Naive B cell (primary cell): ENCODE data around the gene PRX. TPM values are rescaled to one million over a fixed set of nuclear protein-coding genes. Genes with fewer than 3 reads are reported as not detected.
"Not testable (repeated sequence)": the region's sequence is repeated elsewhere in the genome, so short reads cannot be mapped to it uniquely, and the experiment has no call there.

Experiments used
- ATAC-seq, 2 donors: fragments of 150-1000 bp; cut with Tn5 transposase; 2 replicates each; pipeline ENCODE4 v1.10.0; 2021; ENCODE audit warnings: low read depth in 2 of 2, mild to moderate bottlenecking in 2 of 2, moderate library complexity in 2 of 2
- DNase-seq: peaks from one replicate; pipeline ENCODE4 v3.0.0; 2022
- H3K27ac Mint-ChIP-seq, 6 donors: one replicate each; pipeline ENCODE4 v1.8.0; 2020 to 2022; ENCODE audit warnings: mild to moderate bottlenecking in 6 of 6, mixed read lengths in 6 of 6, moderate library complexity in 5 of 6, inconsistent platforms in 2 of 6
- H3K27me3 Mint-ChIP-seq, 3 donors: one replicate each; pipeline ENCODE4 v1.8.0; 2021 to 2022; ENCODE audit warnings: mixed read lengths in 3 of 3, mild to moderate bottlenecking in 1 of 3
- H3K36me3 Mint-ChIP-seq, 2 donors: one replicate each; pipeline ENCODE4 v1.8.0; 2020 to 2022; ENCODE audit warnings: mixed read lengths in 2 of 2, inconsistent platforms in 1 of 2, mild to moderate bottlenecking in 1 of 2
- H3K4me1 Mint-ChIP-seq, 3 donors: one replicate each; pipeline ENCODE4 v1.8.0; 2020 to 2022; ENCODE audit warnings: mixed read lengths in 3 of 3, inconsistent platforms in 1 of 3, mild to moderate bottlenecking in 1 of 3, moderate library complexity in 1 of 3
- H3K4me3 Mint-ChIP-seq, 8 donors: one replicate each; pipeline ENCODE4 v1.8.0; 2020 to 2022; ENCODE audit warnings: mild to moderate bottlenecking in 8 of 8, mixed read lengths in 8 of 8, moderate library complexity in 8 of 8, inconsistent platforms in 2 of 8
- H3K9me3 Mint-ChIP-seq, 7 donors: one replicate each; pipeline ENCODE4 v1.8.0; 2020 to 2022; ENCODE audit warnings: mixed read lengths in 7 of 7, mild to moderate bottlenecking in 5 of 7, inconsistent platforms in 2 of 7, moderate library complexity in 1 of 7
- polyA plus RNA-seq, 6 donors: library from polyadenylated mRNA; unstranded; fragments of 300-500 nt; fragmentation: Illumina TruSeq; gene quantifications; one replicate each; pipeline ENCODE4 v1.2.3, GENCODE V29; 2021; ENCODE audit warnings: low read depth in 6 of 6

Gene PRX, protein sequence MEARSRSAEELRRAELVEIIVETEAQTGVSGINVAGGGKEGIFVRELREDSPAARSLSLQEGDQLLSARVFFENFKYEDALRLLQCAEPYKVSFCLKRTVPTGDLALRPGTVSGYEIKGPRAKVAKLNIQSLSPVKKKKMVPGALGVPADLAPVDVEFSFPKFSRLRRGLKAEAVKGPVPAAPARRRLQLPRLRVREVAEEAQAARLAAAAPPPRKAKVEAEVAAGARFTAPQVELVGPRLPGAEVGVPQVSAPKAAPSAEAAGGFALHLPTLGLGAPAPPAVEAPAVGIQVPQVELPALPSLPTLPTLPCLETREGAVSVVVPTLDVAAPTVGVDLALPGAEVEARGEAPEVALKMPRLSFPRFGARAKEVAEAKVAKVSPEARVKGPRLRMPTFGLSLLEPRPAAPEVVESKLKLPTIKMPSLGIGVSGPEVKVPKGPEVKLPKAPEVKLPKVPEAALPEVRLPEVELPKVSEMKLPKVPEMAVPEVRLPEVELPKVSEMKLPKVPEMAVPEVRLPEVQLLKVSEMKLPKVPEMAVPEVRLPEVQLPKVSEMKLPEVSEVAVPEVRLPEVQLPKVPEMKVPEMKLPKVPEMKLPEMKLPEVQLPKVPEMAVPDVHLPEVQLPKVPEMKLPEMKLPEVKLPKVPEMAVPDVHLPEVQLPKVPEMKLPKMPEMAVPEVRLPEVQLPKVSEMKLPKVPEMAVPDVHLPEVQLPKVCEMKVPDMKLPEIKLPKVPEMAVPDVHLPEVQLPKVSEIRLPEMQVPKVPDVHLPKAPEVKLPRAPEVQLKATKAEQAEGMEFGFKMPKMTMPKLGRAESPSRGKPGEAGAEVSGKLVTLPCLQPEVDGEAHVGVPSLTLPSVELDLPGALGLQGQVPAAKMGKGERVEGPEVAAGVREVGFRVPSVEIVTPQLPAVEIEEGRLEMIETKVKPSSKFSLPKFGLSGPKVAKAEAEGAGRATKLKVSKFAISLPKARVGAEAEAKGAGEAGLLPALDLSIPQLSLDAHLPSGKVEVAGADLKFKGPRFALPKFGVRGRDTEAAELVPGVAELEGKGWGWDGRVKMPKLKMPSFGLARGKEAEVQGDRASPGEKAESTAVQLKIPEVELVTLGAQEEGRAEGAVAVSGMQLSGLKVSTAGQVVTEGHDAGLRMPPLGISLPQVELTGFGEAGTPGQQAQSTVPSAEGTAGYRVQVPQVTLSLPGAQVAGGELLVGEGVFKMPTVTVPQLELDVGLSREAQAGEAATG (N-terminal part only)
- under 1 TPM in 4 of 6 donors, not detected in 2; 0.05 to 0.38 (median 0.23) TPM for polyA plus RNA-seq

DNA sequence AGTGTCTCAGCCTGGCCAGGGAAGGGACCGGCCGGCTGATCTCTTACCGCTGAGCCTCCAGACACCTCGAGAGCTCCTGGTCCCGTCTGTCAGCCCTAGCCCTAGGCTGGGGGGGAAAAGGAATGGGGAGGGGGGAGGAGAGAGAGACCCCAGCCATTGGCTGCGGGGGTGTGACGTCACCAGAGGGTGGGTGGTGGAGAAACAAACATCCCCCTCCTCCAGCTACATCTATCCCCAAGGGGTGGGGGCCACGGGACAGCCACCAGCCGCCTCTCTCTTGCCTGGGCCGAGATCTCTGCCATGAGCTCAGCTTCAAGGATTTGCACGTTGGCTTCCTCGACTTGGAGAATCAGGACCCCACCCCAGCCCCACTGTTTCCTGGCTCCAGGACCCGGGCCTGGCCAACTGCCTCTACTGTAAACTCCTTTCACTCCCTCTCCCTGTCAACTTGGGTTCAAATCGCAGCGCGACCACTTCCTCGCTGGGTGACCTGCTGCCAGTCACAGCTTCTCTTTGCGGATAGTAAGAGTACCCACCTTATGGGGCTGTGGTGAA, at the start of gene PRX:
Gene PRX (minus strand): TSS at position 88 of the 555 bp plus-strand sequence. CDS start 5,446 bp downstream, outside the sequence.
- DNase-seq (no peak), ATAC-seq (no peak)
- Mint-ChIP-seq H3K27me3 (peaks cover 0 to 25% (median 14%) of the 10 kb centered on the region in 3 donors), H3K27ac (peak within 1 kb of the TSS in 2 of 6 donors; percentile 19 to 56), H3K4me1 (peaks cover 6 to 19% (median 12%) of the 10 kb centered on the region in 3 donors), H3K9me3 (no peaks in the 10 kb centered on the region), H3K36me3 (no peaks in the 10 kb centered on the region), H3K4me3 (peak within 1 kb of the TSS in 1 of 8 donors; percentile 3)

DNA sequence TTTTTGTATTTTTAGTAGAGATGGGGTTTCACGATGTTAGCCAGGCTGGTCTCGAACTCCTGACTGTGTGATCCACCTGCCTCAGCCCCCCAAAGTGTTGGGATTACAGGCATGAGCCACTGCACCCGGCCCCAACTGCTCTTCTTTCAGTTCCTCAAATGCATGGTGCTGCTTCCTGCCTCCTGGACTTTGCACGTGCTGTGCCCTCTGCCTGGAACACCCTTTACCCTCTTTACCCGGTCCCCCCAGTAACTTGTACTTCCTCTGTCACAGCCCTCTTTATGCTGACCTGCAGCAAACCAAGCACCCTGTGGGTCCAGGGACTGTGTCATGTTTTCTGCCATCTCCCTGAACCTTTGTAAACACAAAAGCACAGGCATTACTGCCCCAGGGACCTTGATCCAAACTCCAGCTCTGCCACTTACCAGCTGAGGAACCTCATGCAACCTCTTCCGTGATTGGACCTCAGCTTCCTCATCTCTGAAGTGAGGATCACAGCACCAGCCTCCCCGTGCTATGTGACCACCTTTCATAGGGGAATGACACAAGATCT, 48.6 kb upstream of the PRX start:
- H3K36me3 Mint-ChIP-seq: peaks cover 0 to 6% of the 10 kb centered on the region in 2 donors
- peaks cover 0 to 5% (median 0%) of the 10 kb centered on the region in 7 donors for H3K9me3 Mint-ChIP-seq
- peaks cover 5 to 11% (median 7%) of the 10 kb centered on the region in 3 donors for H3K27me3 Mint-ChIP-seq
- peak; percentile 17 for DNase-seq
- peak overlapping the region in 3 of 8 donors; percentile 32 to 62 (median 62) for H3K4me3 Mint-ChIP-seq
- H3K27ac Mint-ChIP-seq: peak overlapping the region in 3 of 6 donors; percentile 57 to 80 (median 63)
- ATAC-seq: no peak
- H3K4me1 Mint-ChIP-seq: peaks cover 35 to 45% (median 39%) of the 10 kb centered on the region in 3 donors

DNA sequence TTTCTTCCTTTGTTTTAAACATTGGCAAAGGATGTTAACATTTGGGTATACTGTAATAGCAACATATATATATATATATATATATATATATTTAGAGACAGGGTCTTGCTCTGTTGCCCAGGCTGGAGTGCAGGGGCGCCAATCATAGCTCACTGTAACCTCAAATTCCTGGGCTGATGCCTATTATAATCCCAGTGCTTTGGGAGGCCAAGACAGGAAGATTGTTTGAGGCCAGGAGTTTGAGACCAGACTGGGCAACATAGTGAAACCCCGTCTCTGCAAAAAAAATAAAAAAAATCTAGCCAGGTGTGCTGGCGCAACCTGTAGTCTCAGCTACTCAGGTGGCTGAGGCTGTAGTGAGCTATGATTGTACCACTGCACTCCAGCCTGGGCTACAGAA, 47.0 kb upstream of the PRX start:
- ATAC-seq: no peak
- Mint-ChIP-seq H3K9me3 (peaks cover 0 to 4% (median 0%) of the 10 kb centered on the region in 7 donors), H3K4me1 (peaks cover 21 to 29% (median 24%) of the 10 kb centered on the region in 3 donors), H3K27me3 (no peaks in the 10 kb centered on the region), H3K27ac (no peak overlapping the region), H3K36me3 (no peaks in the 10 kb centered on the region), H3K4me3 (no peak overlapping the region)
- no peak for DNase-seq

DNA sequence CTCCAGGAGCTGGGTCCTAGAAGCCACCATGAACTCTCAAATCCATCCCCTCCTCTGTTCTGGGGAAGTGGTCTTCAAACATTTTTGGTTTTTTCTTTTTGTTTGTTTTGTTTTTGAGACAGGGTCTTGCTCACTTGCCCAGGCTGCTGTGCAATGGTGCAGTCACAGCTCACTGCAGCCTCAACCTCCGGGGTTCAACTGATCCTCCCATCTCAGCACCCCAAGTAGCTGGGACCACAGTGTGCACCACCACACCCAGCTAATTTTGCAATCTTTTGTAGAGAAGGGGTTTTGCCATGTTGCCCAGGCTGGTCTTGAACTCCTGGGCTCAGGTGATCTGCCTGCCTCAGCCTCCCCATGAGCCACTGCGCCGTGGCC, 45.4 kb upstream of the PRX start:
- DNase-seq (no peak), ATAC-seq (no peak)
- peaks cover 14 to 19% (median 15%) of the 10 kb centered on the region in 3 donors for H3K4me1 Mint-ChIP-seq
- H3K36me3 Mint-ChIP-seq: no peaks in the 10 kb centered on the region
- H3K27ac Mint-ChIP-seq: no peak overlapping the region
- peaks cover 0 to 4% (median 0%) of the 10 kb centered on the region in 7 donors for H3K9me3 Mint-ChIP-seq
- H3K27me3 Mint-ChIP-seq: no peaks in the 10 kb centered on the region
- no peak overlapping the region for H3K4me3 Mint-ChIP-seq

DNA sequence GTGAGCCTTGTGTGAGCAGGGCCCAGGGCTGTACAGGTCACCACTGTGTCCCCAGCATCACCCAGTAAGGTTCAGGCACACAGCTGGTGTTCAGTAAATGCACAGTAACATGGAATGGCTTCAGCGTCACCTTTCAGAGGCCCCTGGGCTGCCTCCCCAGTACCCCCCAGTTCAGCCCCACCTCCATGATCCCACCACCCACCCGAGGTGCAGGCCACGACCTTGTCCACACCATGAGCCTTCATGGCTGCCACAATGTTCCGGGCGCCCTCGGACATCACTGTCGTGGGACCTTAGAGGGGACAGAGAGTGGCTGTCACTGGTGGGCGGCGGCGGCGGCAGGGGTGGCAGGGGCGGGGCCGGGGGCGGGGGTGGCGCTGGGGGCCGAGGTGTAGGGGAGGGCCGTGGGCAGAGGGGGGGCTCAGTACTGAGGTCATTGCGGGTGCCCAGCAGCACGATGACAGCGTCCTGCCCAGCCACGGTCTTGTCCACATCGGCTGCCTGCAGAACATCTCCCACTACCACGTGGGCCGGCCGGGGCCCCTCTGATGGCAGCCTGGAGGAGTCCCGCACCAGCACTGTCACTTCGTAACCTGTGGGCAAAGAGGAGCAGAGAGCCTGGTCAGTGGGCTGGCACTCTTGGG, 44.9 kb upstream of the PRX start:
- ATAC-seq: no peak
- H3K4me1 Mint-ChIP-seq: peaks cover 14 to 18% (median 15%) of the 10 kb centered on the region in 3 donors
- H3K36me3 Mint-ChIP-seq: no peaks in the 10 kb centered on the region
- H3K4me3 Mint-ChIP-seq: no peak overlapping the region
- no peak for DNase-seq
- peaks cover 0 to 4% (median 0%) of the 10 kb centered on the region in 7 donors for H3K9me3 Mint-ChIP-seq
- no peak overlapping the region for H3K27ac Mint-ChIP-seq
- no peaks in the 10 kb centered on the region for H3K27me3 Mint-ChIP-seq

DNA sequence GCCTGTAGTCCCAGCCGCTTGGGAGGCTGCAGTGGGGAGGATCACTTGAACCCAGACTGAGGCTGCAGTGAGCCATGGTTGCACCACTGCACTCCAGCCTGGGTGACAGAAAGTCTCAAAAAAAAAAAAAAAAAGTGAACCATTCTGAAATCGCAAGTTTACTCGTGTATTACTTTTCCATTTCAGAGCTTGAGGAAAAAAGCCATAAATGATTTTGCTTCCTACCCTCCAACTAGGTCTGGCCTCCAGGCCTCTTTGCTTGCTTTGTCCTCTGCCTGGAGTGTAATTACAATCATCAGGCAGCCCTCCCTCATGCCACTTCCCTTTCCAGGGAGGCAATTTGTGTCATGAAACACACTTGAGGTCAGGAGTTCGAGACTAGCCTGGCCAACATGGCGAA, 43.9 kb upstream of the PRX start:
- DNase-seq (no peak), ATAC-seq (no peak)
- H3K4me3 Mint-ChIP-seq: no peak overlapping the region
- H3K4me1 Mint-ChIP-seq: peaks cover 11 to 16% (median 13%) of the 10 kb centered on the region in 3 donors
- H3K27ac Mint-ChIP-seq: peak overlapping the region in 2 of 6 donors; percentile 36 to 44
- H3K36me3 Mint-ChIP-seq: no peaks in the 10 kb centered on the region
- peaks cover 0 to 4% (median 0%) of the 10 kb centered on the region in 7 donors for H3K9me3 Mint-ChIP-seq
- peaks cover 0 to 1% (median 0%) of the 10 kb centered on the region in 3 donors for H3K27me3 Mint-ChIP-seq

DNA sequence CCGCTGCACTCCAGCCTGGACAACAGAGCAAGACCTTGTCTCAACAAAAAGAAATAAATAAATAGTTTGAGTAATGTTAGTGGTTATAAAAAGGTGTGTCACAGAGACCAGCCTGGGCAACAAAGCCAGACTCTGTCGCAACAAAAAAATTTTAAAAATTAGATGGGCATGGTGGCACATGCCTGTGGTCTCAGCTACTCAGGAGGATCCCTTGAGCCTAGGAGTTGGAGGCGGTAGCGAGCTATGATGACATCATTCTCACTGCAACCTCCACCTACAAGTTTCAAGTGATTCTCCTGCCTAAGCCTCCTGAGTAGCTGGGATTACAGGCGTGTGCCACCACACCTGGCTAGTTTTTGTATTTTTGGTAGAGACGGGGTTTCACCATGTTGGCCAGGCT, 40.8 kb upstream of the PRX start:
- not testable (repeated sequence) for H3K36me3 Mint-ChIP-seq, H3K4me1 Mint-ChIP-seq, H3K27me3 Mint-ChIP-seq, H3K9me3 Mint-ChIP-seq, H3K27ac Mint-ChIP-seq, DNase-seq, ATAC-seq, H3K4me3 Mint-ChIP-seq

DNA sequence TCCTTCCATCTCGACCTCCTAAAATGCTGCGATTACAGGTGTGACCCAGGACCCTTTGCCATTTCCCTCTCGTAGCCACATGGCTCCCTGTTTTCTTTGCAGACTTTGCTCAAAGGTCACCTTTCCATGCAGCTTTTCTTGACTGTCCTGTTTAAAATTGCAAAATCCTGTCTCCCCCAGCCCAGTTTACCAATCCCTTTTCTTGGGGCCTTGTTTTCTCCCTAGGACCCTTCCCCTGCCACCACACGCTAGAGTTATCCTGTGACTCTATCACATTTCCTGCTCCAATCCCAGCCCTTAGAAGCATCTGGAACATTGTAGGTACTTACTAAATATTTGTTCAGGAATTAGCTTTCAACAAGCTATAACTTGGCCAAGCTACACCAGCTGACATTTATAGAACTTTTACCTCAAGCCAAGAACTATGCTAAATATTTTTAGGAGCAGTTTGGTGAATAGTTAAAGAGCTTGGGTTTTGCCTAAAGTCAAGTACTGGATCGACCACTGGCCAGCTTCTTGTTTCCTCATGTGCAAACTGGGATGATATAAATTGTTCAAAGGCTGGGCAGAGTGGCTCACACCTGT, 40.1 kb upstream of the PRX start:
- no peak overlapping the region for H3K27ac Mint-ChIP-seq
- H3K4me3 Mint-ChIP-seq: no peak overlapping the region
- peaks cover 0 to 2% (median 0%) of the 10 kb centered on the region in 7 donors for H3K9me3 Mint-ChIP-seq

DNA sequence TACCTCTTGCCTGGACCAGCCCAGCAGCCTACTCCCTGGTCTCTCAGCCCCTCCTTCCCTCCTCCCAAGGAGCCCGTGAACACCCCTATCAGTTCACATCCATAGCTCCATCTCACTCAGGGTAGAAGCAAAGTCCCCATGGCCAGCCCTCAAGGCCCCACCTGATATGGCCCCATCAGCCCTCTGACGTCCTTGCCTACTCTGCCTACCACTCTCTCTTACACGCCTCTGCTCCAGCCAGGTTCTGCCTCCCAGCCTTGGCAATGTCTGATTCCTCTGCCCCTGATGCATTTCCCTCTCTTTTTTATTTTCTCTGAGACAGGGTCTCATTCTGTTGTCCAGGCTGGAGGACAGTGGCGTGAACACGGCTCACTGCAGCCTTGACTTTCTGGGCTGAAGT, 38.8 kb upstream of the PRX start:
- H3K27me3 Mint-ChIP-seq: peaks cover 0 to 6% (median 0%) of the 10 kb centered on the region in 3 donors
- H3K27ac Mint-ChIP-seq: no peak overlapping the region
- DNase-seq (no peak), ATAC-seq (no peak)
- peaks cover 0 to 2% (median 0%) of the 10 kb centered on the region in 7 donors for H3K9me3 Mint-ChIP-seq
- H3K4me1 Mint-ChIP-seq: no peaks in the 10 kb centered on the region
- H3K4me3 Mint-ChIP-seq: peak overlapping the region in 1 of 8 donors; percentile 47
- no peaks in the 10 kb centered on the region for H3K36me3 Mint-ChIP-seq

More for the DNA sequence above, 40.1 kb upstream of the PRX start:
- Mint-ChIP-seq H3K36me3 (no peaks in the 10 kb centered on the region), H3K27me3 (peaks cover 0 to 6% (median 0%) of the 10 kb centered on the region in 3 donors), H3K4me1 (no peaks in the 10 kb centered on the region)
- no peak for ATAC-seq
- no peak for DNase-seq

DNA sequence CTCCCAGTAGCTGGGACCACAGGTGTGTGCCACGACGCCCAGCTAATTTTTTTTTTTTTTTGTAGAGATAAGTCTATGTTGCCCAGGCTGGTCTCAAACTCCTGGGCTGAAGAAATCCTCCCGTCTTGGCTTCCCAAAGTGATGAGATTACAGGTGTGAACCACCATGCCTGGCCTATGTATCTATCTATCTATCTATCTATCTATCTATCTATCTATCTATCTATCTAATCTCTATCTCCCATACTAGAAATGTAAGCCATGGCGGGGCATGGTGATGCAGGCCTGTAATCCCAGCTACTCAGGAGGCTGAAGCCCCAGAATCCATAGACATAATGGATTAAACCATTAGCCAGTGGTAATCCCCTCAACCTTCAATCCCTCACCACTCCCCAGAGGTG, 37.5 kb upstream of the PRX start:
- Mint-ChIP-seq H3K27ac (no peak overlapping the region), H3K27me3 (peaks cover 0 to 6% (median 0%) of the 10 kb centered on the region in 3 donors), H3K9me3 (peaks cover 0 to 2% (median 0%) of the 10 kb centered on the region in 7 donors), H3K36me3 (no peaks in the 10 kb centered on the region), H3K4me1 (no peaks in the 10 kb centered on the region), H3K4me3 (no peak overlapping the region)
- no peak for DNase-seq
- no peak for ATAC-seq

DNA sequence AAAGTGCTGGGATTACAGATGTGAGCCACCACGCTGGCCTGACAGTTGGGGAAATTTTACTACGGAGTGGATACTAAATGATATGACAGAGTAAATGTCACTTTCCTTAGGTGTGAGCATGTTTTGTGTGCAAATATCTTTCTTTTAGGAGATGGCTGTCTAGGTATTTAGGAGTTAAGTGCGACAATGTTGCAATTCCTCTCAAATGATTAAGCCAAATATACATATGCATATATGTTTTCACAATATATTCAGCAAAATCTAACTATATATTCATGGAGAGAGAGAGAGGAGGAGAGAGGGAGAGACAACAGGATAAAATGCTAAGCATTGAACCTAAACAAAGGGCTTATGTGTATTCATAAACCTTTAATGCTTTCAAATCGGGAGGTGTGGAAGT, 36.3 kb upstream of the PRX start:
- Mint-ChIP-seq H3K4me3 (no peak overlapping the region), H3K36me3 (no peaks in the 10 kb centered on the region), H3K27me3 (peaks cover 0 to 6% (median 0%) of the 10 kb centered on the region in 3 donors), H3K9me3 (peaks cover 0 to 2% (median 0%) of the 10 kb centered on the region in 7 donors), H3K27ac (peak overlapping the region in 1 of 6 donors; percentile 27), H3K4me1 (peaks cover 5 to 6% (median 6%) of the 10 kb centered on the region in 3 donors)
- DNase-seq (no peak), ATAC-seq (no peak)
